ENCODE results near the gene MAPT.

GRCh38 chr17:45954914-45955313 is 60.6 kb downstream of the MAPT start:
- TF ChIP-seq CTCF (conservative IDR thresholded peaks at IDR 0.05; ENCODE audit: low read depth, low read length), result no peak
- TF ChIP-seq EZH2 (IDR thresholded peaks at IDR 0.05; ENCODE audit: borderline replicate concordance, low read depth, low read length, poor library complexity, severe bottlenecking), result no peak

Measured in A673 (cell line).